H7 (cell line): ENCODE results near the gene NEDD4L. TPM values are rescaled to one million over a fixed set of nuclear protein-coding genes. Genes with fewer than 3 reads are reported as not detected.
A peak's percentile ranks its signal among the peaks of the same experiment; 100 is the strongest.

Experiments
- DNase-seq: peaks from one replicate; pipeline ENCODE4 v3.0.0; 2012
- H3K27me3 ChIP-seq: 2 replicates; pipeline ENCODE4 v1.6.0; 2011; ENCODE audit warnings: mild to moderate bottlenecking, low read length; ENCODE audit not compliant: control insufficient read depth, insufficient read depth
- H3K36me3 ChIP-seq: replicated peaks from 2 replicates; pipeline ENCODE4 v1.5.1; 2011; ENCODE audit warnings: low read length; ENCODE audit not compliant: control insufficient read depth, insufficient read depth
- H3K4me3 ChIP-seq: 2 replicates; pipeline ENCODE4 v1.5.1; 2011; ENCODE audit warnings: low read depth, mild to moderate bottlenecking, control low read depth, low read length, moderate library complexity; ENCODE audit not compliant: insufficient read depth
- total RNA-seq: library from RNA; depleted of rRNA; stranded (reverse); fragments of >200 nt; shearing (Covaris generic); gene quantifications from 2 replicates; pipeline ENCODE4 v1.2.3, GENCODE V29; 2014; rRNA removed

Gene NEDD4L
- total RNA-seq, 1 experiment from 2014 or later: 39.8 TPM

GRCh38 chr18:58446391-58447060, 402.5 kb downstream of the NEDD4L start:
- DNase-seq: no peak
- H3K36me3 ChIP-seq: no peaks in the 10 kb centered on the region
- no peaks in the 10 kb centered on the region for H3K27me3 ChIP-seq
- no peak overlapping the region for H3K4me3 ChIP-seq

DNA sequence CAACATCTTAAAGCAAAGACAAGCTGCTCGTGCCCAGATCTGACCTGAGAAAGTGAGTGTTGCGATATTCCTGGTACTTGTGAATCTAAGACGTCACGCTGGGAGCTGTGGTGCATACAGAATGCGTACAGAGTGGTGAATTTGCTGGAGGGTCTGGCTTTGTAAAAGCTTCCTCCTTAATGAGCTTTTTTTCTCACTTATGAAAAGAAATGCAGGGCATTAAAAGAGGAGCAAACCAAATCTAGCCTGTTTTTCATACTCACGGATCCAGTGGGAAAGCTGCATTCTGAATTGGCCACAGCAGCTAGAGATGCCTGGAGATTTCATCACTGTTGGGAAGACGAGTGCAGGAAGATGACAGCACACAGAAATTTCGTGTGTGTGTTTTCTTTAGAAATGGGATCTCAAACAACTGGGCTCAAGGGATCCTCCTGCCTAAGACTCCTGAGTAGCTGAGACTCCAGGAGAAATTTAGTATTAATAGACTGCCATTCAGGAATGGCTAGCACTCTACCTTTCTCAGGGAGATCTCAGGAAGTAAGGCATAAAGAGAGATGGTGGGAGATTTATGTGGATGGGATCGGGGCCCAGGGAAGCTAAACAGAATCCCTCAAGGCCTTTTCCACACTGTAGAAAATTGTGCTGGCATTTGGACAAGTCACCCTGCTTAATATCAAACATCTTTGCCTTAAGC, 403.5 kb downstream of the NEDD4L start:
- DNase-seq: peak; percentile 62
- H3K27me3 ChIP-seq: no peaks in the 10 kb centered on the region

DNA sequence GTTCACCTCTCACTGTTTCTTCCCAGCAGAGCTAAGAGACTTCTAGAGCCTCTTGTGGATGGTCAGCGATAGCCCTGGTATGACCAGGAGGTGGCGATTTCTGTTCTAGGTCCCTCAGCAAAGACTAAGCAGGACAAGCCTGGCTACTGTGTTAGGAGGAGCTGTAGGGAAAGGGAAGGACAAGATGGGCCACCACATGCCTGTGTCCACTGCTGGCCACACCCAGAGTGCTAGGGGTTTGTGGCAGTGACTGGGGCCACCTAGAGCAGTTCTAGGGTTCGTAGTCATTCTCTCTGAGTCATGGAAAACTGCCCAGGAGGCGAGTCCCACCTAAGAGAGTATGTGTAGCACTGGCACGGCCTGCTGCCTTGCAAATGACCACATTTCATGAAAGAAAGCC, 405.4 kb downstream of the NEDD4L start:
- no peak for DNase-seq
- H3K4me3 ChIP-seq: no peak overlapping the region

More for the DNA sequence above, 403.5 kb downstream of the NEDD4L start:
- Histone ChIP-seq H3K36me3 (no peaks in the 10 kb centered on the region), H3K4me3 (no peak overlapping the region)

More for the DNA sequence above, 405.4 kb downstream of the NEDD4L start:
- Histone ChIP-seq H3K27me3 (no peaks in the 10 kb centered on the region), H3K36me3 (no peaks in the 10 kb centered on the region)

Other genes starting within 250 kb of the NEDD4L start
- gene ATP8B1, start 240.9 kb upstream of the NEDD4L start, total RNA-seq: 1.4 and 2.4 TPM in 2 replicates